Mucosa of stomach (tissue), 1 donor: ENCODE data around the gene SKP1.

Experiments
- H3K27me3 ChIP-seq: one replicate; pipeline ENCODE4 v1.7.0; 2013; ENCODE audit warnings: mild to moderate bottlenecking, low read length; ENCODE audit not compliant: control insufficient read depth, insufficient read depth
- H3K36me3 ChIP-seq: one replicate; pipeline ENCODE4 v1.7.0; 2013; ENCODE audit warnings: low read length; ENCODE audit not compliant: control insufficient read depth, insufficient read depth
- H3K4me1 ChIP-seq: one replicate; pipeline ENCODE4 v1.7.0; 2013; ENCODE audit warnings: mild to moderate bottlenecking, low read length; ENCODE audit not compliant: control insufficient read depth, insufficient read depth
- H3K4me3 ChIP-seq: one replicate; pipeline ENCODE4 v1.7.0; 2013; ENCODE audit warnings: low read length
- H3K9ac ChIP-seq: one replicate; pipeline ENCODE4 v1.7.0; 2013; ENCODE audit warnings: mild to moderate bottlenecking, low read length, moderate library complexity
- H3K9me3 ChIP-seq: one replicate; pipeline ENCODE4 v1.7.0; 2013; ENCODE audit warnings: mild to moderate bottlenecking, low read length, moderate library complexity; ENCODE audit not compliant: control insufficient read depth
- donor health status: Pancreatic carcinoma.

The SKP1 gene

GRCh38 chr5:134107779-134108178 is 69.0 kb downstream of the SKP1 start:
- Histone ChIP-seq H3K4me1 (no peaks in the 10 kb centered on the region), H3K36me3 (no peaks in the 10 kb centered on the region), H3K9me3 (no peaks in the 10 kb centered on the region), H3K4me3 (no peak overlapping the region), H3K27me3 (peaks cover 6% of the 10 kb centered on the region), H3K9ac (no peak overlapping the region)

DNA sequence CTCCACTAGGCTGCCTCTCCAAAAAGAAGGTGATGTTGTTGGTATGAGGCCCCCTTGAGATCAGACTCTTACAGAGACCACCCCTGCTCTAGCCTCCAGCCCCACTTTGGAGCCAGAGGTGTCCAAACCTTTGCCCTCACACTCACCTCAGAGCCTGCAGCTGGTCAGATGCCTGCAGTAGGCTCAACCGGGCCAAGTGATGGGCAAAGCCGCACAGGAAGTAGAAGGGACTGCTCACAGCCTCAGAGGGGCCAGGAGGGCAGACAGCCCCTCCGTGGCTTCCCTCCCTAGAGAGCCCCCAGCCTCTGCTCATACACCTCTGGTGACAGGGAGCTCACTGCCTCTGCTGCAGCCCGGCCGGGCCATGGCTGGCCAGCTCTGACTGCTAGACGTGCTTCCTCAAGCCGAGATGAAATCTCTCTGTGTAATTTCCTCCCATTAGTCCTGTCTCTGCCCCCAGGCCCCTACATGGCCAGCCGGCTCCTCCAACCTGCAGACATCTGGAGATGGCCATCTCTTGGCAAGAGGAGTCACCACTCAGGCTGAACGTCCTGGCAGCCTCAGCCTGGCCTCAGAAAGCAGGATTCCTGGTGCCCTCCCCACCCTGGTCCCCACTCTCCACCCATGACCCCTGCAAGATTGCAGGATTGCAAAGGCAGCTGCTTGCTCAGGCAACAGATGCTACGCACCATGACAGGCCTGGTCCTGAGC is 69.6 kb downstream of the SKP1 start:
- H3K4me3 ChIP-seq, result no peak overlapping the region
- no peaks in the 10 kb centered on the region for H3K4me1 ChIP-seq
- peaks cover 2% of the 10 kb centered on the region for H3K27me3 ChIP-seq
- H3K36me3 ChIP-seq, result no peaks in the 10 kb centered on the region
- H3K9ac ChIP-seq, result no peak overlapping the region
- H3K9me3 ChIP-seq, result no peaks in the 10 kb centered on the region

DNA sequence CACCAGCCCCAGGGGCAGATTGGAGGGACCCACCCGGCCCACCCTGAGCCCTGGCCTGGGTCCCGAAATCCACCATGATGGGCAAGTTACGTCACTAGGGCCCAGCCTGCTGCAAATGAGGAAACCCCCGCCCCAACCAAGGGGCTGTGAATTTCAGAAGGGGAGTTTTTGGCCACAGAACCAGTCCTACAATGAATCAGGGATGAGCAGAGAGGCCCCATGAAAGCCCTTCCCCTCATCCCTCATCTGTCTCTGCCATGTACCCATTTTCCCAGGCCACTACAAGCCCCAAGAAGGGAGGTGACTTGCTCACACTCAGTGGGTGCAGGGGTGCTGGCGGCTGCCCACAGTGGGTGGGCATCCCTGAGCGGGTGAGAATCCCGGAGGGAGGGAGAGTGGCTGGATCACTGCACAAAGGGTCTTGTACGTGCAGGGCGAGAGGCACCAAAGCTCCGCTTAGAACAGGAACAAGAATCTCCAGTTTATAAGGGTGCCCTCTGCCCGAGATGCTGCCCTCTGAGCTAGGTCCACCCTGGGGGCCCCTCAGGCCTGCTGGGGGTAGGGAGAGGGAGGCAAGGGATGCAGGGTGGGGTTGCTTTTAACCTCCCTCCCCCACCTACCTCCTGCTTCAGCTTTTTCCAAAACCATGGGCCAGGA is 72.6 kb downstream of the SKP1 start:
- Histone ChIP-seq H3K9ac (no peak overlapping the region), H3K4me1 (peaks cover 19% of the 10 kb centered on the region), H3K27me3 (no peaks in the 10 kb centered on the region), H3K36me3 (no peaks in the 10 kb centered on the region), H3K4me3 (no peak overlapping the region), H3K9me3 (no peaks in the 10 kb centered on the region)

DNA sequence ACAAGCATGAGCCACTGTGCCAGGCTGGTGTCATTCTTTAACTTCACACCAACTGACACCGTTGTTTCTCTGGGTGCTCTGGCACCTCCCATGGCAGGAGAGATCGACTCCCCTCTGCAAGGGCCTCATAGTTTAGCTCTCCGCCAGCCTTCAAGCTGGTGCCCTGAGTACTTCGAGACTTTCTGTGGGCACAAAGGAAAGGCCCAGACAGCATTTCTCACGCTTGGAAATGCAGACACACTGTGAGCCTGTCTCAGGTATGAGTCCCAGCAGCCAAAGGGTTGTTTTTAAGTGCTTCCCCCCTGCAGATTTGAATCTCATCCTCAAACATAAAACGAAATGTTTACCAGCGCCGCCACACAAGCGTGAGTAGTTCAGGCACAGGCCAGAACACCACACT is 73.4 kb downstream of the SKP1 start:
- no peak overlapping the region for H3K4me3 ChIP-seq
- H3K9ac ChIP-seq, result no peak overlapping the region
- peaks cover 26% of the 10 kb centered on the region for H3K4me1 ChIP-seq
- H3K36me3 ChIP-seq, result no peaks in the 10 kb centered on the region
- no peaks in the 10 kb centered on the region for H3K9me3 ChIP-seq
- no peaks in the 10 kb centered on the region for H3K27me3 ChIP-seq

- Histone ChIP-seq H3K4me1 (peaks cover 27% of the 10 kb centered on the region), H3K27me3 (no peaks in the 10 kb centered on the region), H3K9ac (no peak overlapping the region)
Observed at GRCh38 chr5:134101686-134102439, 74.9 kb downstream of the SKP1 start.

GRCh38 chr5:134100283-134101091 is 76.3 kb downstream of the SKP1 start:
- H3K27me3 ChIP-seq, result no peaks in the 10 kb centered on the region
- H3K4me3 ChIP-seq, result no peak overlapping the region
- H3K9ac ChIP-seq, result no peak overlapping the region
- H3K36me3 ChIP-seq, result no peaks in the 10 kb centered on the region
- H3K4me1 ChIP-seq, result peaks cover 27% of the 10 kb centered on the region
- H3K9me3 ChIP-seq, result no peaks in the 10 kb centered on the region

More at GRCh38 chr5:134101686-134102439, 74.9 kb downstream of the SKP1 start:
- no peaks in the 10 kb centered on the region for H3K36me3 ChIP-seq
- no peaks in the 10 kb centered on the region for H3K9me3 ChIP-seq
- H3K4me3 ChIP-seq, result no peak overlapping the region

- Histone ChIP-seq H3K4me1 (peaks cover 27% of the 10 kb centered on the region), H3K4me3 (no peak overlapping the region), H3K36me3 (no peaks in the 10 kb centered on the region), H3K9me3 (no peaks in the 10 kb centered on the region), H3K9ac (no peak overlapping the region), H3K27me3 (no peaks in the 10 kb centered on the region)
Observed at GRCh38 chr5:134099939-134100282, 76.8 kb downstream of the SKP1 start.

DNA sequence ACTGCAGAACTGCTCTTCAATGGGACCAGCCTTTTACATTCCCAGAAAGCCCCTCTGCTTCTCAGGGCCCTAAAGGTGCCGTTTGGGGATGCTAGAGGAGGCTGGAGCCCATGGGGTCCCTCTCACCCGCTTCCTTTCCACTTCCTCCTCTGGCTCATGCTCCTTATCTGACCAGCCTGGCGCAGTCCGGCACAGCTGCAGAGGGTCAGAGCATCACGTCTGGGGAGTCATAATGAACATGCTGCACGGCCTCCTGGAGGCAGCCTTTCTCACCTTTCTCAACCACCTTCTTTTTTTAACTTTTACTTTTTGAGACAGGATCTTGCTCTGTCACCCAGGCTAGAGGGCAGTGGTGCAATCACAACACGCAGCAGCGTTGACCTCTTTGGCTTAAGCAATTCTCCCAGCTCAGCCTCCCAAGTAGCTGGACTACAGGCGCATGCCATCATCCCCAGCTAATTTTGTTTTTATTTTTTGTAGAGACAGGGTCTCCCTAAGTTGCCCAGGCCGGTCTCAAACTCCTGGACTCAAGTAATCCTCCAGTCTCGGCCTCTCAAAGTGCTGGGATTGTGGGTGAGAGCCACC is 77.4 kb downstream of the SKP1 start:
- no peak overlapping the region for H3K4me3 ChIP-seq
- H3K36me3 ChIP-seq, result no peaks in the 10 kb centered on the region
- peaks cover 32% of the 10 kb centered on the region for H3K4me1 ChIP-seq
- no peak overlapping the region for H3K9ac ChIP-seq
- H3K27me3 ChIP-seq, result no peaks in the 10 kb centered on the region
- no peaks in the 10 kb centered on the region for H3K9me3 ChIP-seq
